ENCODE data around the gene MAK. TPM values are rescaled to one million over a fixed set of nuclear protein-coding genes. Genes with fewer than 3 reads are reported as not detected.

Gene MAK
- total and polyA plus RNA-seq, 2 donors (not counting 1 experiment from before 2014, with no cell fraction given): 0.04 TPM; not detected in 1

DNA sequence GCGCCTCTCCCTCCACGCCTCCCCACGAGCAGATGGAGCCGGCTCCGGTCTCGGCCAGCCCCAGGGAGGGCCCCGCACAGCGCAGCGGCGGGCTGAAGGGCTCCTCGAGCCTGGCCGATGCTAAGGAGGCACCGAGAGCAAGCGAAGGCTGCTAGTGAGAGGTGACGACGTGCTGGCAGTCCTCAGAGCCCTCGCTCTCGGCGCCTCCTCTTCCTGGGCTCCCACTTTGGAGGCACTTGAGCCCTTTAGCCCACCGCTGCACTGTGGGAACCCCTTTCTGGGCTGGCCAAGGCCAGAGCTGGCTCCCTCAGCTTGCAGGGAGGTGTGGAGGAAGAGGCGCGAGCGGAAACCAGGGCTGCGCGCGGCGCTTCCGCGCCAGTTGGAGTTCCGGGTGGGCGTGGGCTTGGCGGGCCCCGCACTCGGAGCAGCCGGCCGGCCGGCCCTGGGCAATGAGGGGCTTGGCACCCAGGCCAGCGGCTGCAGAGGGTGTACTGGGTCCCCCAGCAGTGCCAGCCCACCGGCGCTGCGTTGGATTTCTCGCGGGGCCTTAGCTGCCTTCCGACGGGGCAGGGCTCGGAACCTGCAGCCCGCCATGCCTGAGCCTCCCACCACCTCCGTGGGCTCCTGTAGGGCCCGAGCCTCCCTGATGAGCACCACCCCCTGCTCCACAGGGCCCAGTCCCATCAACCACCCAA is 117.9 kb downstream of the MAK start:
- peak; percentile 15 for ATAC-seq (ENCODE audit: low read depth)
- H3K27me3 Mint-ChIP-seq: no peaks in the 10 kb centered on the region
- peak overlapping the region; percentile 50 to 65 for H3K27ac ChIP-seq (ENCODE audit: low read length in 2 of 2)
- POLR2A ChIA-PET: interaction anchor here (0.8 to 3.0 kb wide), 4 partner anchors 7 to 186 kb away, joined by 3 to 16 read pairs (median 4); partner anchors contain the start of genes C6orf52 and PAK1IP1
- CTCF ChIA-PET: interaction anchor here (0.8 to 3.0 kb wide), 6 partner anchors 25 to 210 kb away, joined by 3 to 12 read pairs (median 3); partner anchors contain the start of genes C6orf52, PAK1IP1 and TMEM14B
- H3K4me2 ChIP-seq (replicated peaks; ENCODE audit: low read depth, low read length, poor library complexity, severe bottlenecking): peak overlapping the region; percentile 88
- peaks cover 34% of the 10 kb centered on the region for H3K4me1 Mint-ChIP-seq
- no peaks in the 10 kb centered on the region for H3K27me3 ChIP-seq (replicated peaks in 1 of 4; ENCODE audit: control extremely low read depth in 1 of 4, control insufficient read depth in 3 of 4, insufficient read depth in 4 of 4, low read length in 3 of 4)
- TF ChIP-seq EZH2 (IDR thresholded peaks at IDR 0.05; ENCODE audit: borderline replicate concordance, insufficient read depth, low read depth, low read length, poor library complexity, severe bottlenecking): no peak
- TF ChIP-seq, protein P1, sequence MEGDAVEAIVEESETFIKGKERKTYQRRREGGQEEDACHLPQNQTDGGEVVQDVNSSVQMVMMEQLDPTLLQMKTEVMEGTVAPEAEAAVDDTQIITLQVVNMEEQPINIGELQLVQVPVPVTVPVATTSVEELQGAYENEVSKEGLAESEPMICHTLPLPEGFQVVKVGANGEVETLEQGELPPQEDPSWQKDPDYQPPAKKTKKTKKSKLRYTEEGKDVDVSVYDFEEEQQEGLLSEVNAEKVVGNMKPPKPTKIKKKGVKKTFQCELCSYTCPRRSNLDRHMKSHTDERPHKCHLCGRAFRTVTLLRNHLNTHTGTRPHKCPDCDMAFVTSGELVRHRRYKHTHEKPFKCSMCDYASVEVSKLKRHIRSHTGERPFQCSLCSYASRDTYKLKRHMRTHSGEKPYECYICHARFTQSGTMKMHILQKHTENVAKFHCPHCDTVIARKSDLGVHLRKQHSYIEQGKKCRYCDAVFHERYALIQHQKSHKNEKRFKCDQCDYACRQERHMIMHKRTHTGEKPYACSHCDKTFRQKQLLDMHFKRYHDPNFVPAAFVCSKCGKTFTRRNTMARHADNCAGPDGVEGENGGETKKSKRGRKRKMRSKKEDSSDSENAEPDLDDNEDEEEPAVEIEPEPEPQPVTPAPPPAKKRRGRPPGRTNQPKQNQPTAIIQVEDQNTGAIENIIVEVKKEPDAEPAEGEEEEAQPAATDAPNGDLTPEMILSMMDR (IDR thresholded peaks at IDR 0.05): no peak
- peaks cover 3% of the 10 kb centered on the region for H3K9me3 Mint-ChIP-seq (ENCODE audit: insufficient read depth)
- H3K4me3 Mint-ChIP-seq: peak overlapping the region; percentile 98
- DNase-seq: peak; percentile 68
- H3K27ac Mint-ChIP-seq: peak overlapping the region; percentile 82
- 47% methylated on average over 49 of the region's 49 CpGs for WGBS (ENCODE audit: insufficient coverage)
- peak overlapping the region; percentile 15 to 73 (median 62) for H3K4me3 ChIP-seq (ENCODE audit: control extremely low read depth in 1 of 5, extremely low read depth in 1 of 5, insufficient read depth in 1 of 5, low read depth in 2 of 5, low read length in 4 of 5)
- peak overlapping the region; percentile 81 for H2AFZ ChIP-seq (ENCODE audit: insufficient read depth, low read depth, low read length, poor library complexity, severe bottlenecking)
- H3K9me3 ChIP-seq (ENCODE audit: control extremely low read depth in 1 of 3, control insufficient read depth in 2 of 3, insufficient read depth in 1 of 3, low read length in 2 of 3): peaks cover 0 to 20% (median 7%) of the 10 kb centered on the region in 3 donors
- peaks cover 0 to under 1% of the 10 kb centered on the region in 2 experiments for H3K36me3 ChIP-seq (replicated peaks in 1 of 2; ENCODE audit: control extremely low read depth in 1 of 2, control insufficient read depth in 1 of 2, extremely low read depth in 1 of 2, insufficient read depth in 2 of 2, low read length in 1 of 2)
- peak overlapping the region; percentile 70 for H3K9ac ChIP-seq (ENCODE audit: low read length)
- no peaks in the 10 kb centered on the region for H4K20me1 ChIP-seq (ENCODE audit: control insufficient read depth, insufficient read depth, low read length, poor library complexity, severe bottlenecking)
- intact Hi-C loops (cut with micrococcal nuclease): no loop called here
- H3K4me1 ChIP-seq (ENCODE audit: control insufficient read depth in 2 of 2, insufficient read depth in 2 of 2, low read length in 2 of 2): peaks cover 16 to 31% of the 10 kb centered on the region in 2 donors
- peaks cover 18% of the 10 kb centered on the region for H3K79me2 ChIP-seq (ENCODE audit: control insufficient read depth, insufficient read depth, low read length)

DNA sequence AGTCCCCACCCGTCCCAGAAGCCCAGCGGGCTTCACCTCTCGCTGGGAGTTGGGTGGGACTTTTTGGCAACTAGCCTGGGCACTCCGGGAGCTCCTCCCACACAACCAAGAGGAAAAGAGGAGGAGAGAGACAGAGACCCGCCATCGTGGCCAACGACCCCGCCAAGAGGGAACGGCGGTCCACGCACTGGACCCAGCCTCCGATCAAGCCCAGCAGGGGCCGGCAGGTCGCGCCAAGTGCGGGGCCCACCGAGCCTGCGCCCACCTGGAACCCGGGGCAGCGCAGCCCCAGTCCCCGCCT is 118.4 kb downstream of the MAK start:
- H3K9ac ChIP-seq (ENCODE audit: low read length): peak overlapping the region; percentile 70
- peak overlapping the region; percentile 81 for H2AFZ ChIP-seq (ENCODE audit: insufficient read depth, low read depth, low read length, poor library complexity, severe bottlenecking)
- H3K4me2 ChIP-seq (replicated peaks; ENCODE audit: low read depth, low read length, poor library complexity, severe bottlenecking): peak overlapping the region; percentile 88
- H3K4me1 ChIP-seq (ENCODE audit: control insufficient read depth in 2 of 2, insufficient read depth in 2 of 2, low read length in 2 of 2): peaks cover 16 to 31% of the 10 kb centered on the region in 2 donors
- peaks cover 3% of the 10 kb centered on the region for H3K9me3 Mint-ChIP-seq (ENCODE audit: insufficient read depth)
- H3K9me3 ChIP-seq (ENCODE audit: control extremely low read depth in 1 of 3, control insufficient read depth in 2 of 3, insufficient read depth in 1 of 3, low read length in 2 of 3): peaks cover 0 to 20% (median 7%) of the 10 kb centered on the region in 3 donors
- WGBS (ENCODE audit: insufficient coverage): 66% methylated on average over 15 of the region's 21 CpGs
- peak overlapping the region in 4 of 5 experiments; percentile 53 to 73 (median 66) for H3K4me3 ChIP-seq (ENCODE audit: control extremely low read depth in 1 of 5, extremely low read depth in 1 of 5, insufficient read depth in 1 of 5, low read depth in 2 of 5, low read length in 4 of 5)
- no peak for ATAC-seq (ENCODE audit: low read depth)
- H3K36me3 ChIP-seq (replicated peaks in 1 of 2; ENCODE audit: control extremely low read depth in 1 of 2, control insufficient read depth in 1 of 2, extremely low read depth in 1 of 2, insufficient read depth in 2 of 2, low read length in 1 of 2): no peaks in the 10 kb centered on the region
- peak overlapping the region; percentile 98 for H3K4me3 Mint-ChIP-seq
- POLR2A ChIA-PET: interaction anchor here (0.8 to 3.0 kb wide), 2 partner anchors 8 to 25 kb away, joined by 5 to 16 read pairs; partner anchors contain the start of genes C6orf52 and PAK1IP1
- peak overlapping the region in 1 of 2 donors; percentile 65 for H3K27ac ChIP-seq (ENCODE audit: low read length in 2 of 2)
- CTCF ChIA-PET: interaction anchor here (1.1 to 1.5 kb wide), 2 partner anchors 25 to 82 kb away, joined by 3 read pairs; partner anchors contain the start of genes C6orf52 and PAK1IP1
- no peaks in the 10 kb centered on the region for H4K20me1 ChIP-seq (ENCODE audit: control insufficient read depth, insufficient read depth, low read length, poor library complexity, severe bottlenecking)
- DNase-seq: no peak
- peak overlapping the region; percentile 59 for H3K27ac Mint-ChIP-seq
- peaks cover 32% of the 10 kb centered on the region for H3K4me1 Mint-ChIP-seq
- no peaks in the 10 kb centered on the region for H3K27me3 ChIP-seq (replicated peaks in 1 of 4; ENCODE audit: control extremely low read depth in 1 of 4, control insufficient read depth in 3 of 4, insufficient read depth in 4 of 4, low read length in 3 of 4)
- intact Hi-C loops (cut with micrococcal nuclease): no loop called here
- TF ChIP-seq, protein P1 (IDR thresholded peaks at IDR 0.05): no peak
- TF ChIP-seq EZH2 (IDR thresholded peaks at IDR 0.05; ENCODE audit: borderline replicate concordance, insufficient read depth, low read depth, low read length, poor library complexity, severe bottlenecking): no peak
- no peaks in the 10 kb centered on the region for H3K27me3 Mint-ChIP-seq
- peaks cover 13% of the 10 kb centered on the region for H3K79me2 ChIP-seq (ENCODE audit: control insufficient read depth, insufficient read depth, low read length)
